ENCODE data around the gene ELMO1. TPM values are rescaled to one million over a fixed set of nuclear protein-coding genes. Genes with fewer than 3 reads are reported as not detected.

The ELMO1 gene
- total RNA-seq, 1 experiment from 2014 or later, result 7.8 TPM

DNA sequence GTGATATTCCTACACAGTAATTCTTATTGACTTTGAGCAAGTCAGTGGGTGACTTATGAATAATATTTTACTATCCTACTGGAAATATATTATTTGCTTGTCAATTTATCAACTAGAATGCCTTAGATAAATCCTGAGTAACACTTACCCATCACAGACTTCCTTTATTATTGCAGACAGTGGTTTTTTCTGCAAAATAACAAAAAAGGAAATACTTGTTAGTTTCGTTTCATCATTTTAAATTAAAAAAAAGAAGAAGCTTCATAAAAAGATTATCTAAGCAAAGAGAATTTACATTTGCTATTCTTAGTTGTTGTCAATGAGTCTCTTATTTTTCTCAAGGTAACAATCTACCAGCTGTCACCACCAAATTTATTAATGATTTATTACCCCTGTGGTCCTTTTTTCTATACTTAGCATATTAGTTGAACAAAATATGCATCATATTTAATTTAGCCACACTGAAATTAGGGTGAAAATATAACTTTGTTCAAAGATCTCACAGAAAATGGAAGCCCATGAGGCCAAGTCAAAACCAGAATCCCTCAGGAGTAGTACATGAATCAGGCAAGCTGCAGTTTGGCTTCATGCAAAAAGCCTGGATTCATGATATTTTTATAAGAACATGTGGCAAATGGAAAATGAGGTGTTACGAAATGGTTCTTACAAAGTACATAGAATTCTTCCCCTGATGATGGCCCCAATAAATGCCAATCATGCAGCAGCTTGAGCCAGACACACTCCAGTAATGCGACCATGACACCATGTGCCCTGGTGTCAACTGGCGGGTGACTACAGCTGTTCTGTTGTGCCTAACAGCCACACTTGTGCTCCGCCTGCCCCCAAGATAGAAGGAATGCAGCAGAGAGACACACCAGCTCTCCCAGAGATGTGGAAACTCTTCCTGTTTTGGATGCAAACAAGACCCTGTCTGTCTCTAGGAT, 132.6 kb downstream of the ELMO1 start:
- no peak overlapping the region for H4K8ac ChIP-seq (replicated peaks; ENCODE audit: insufficient read length, low read depth, low read length)
- Mint-ChIP-seq H3K36me3 (ENCODE audit: insufficient read depth in 1 of 3, low read depth in 3 of 3) (no peaks in the 10 kb centered on the region), H3K27ac (no peak overlapping the region; a peak in 1 of 7 replicates), H3K9me3 (no peaks in the 10 kb centered on the region), H3K27me3 (ENCODE audit: low read depth) (no peaks in the 10 kb centered on the region), H3K4me3 (no peak overlapping the region), H3K4me1 (peaks cover 5 to 7% of the 10 kb centered on the region in 2 experiments)
- H4K20me1 ChIP-seq (ENCODE audit: control insufficient read depth, insufficient read depth, insufficient read length), result no peaks in the 10 kb centered on the region
- H3K4ac ChIP-seq (ENCODE audit: low read depth, low read length), result no peak overlapping the region
- no peaks in the 10 kb centered on the region for H3K79me1 ChIP-seq (ENCODE audit: insufficient read depth, low read depth, low read length, poor library complexity, severe bottlenecking)
- no peak overlapping the region for H3K27ac ChIP-seq (ENCODE audit: insufficient read length, low read depth, low read length)
- H2BK20ac ChIP-seq (ENCODE audit: low read depth, low read length, poor library complexity, severe bottlenecking), result no peak overlapping the region
- no peak overlapping the region for H2BK15ac ChIP-seq (ENCODE audit: low read depth, low read length)
- H4K91ac ChIP-seq (ENCODE audit: insufficient read length, low read depth, low read length), result no peak overlapping the region
- H3K9ac ChIP-seq (ENCODE audit: extremely low read depth, insufficient read length, low read length), result no peak overlapping the region
- H3K4me2 ChIP-seq (ENCODE audit: insufficient read depth, insufficient read length, low read length), result no peak overlapping the region
- no peaks in the 10 kb centered on the region for H3K27me3 ChIP-seq (ENCODE audit: insufficient read depth, low read length)
- H2BK120ac ChIP-seq (ENCODE audit: low read depth, low read length, poor library complexity, severe bottlenecking), result no peak overlapping the region
- no peak for DNase-seq
- no peaks in the 10 kb centered on the region for H3K79me2 ChIP-seq (ENCODE audit: insufficient read depth, low read length)
- H2BK5ac ChIP-seq (ENCODE audit: insufficient read length, low read length), result no peak overlapping the region
- H3K56ac ChIP-seq (ENCODE audit: insufficient read length, low read depth, low read length), result no peak overlapping the region
- no peak overlapping the region for H3T11ph ChIP-seq (ENCODE audit: low read length)
- H2AFZ ChIP-seq (ENCODE audit: low read length), result no peak overlapping the region
- no peak overlapping the region for H2BK12ac ChIP-seq (ENCODE audit: insufficient read length, low read depth, low read length)
- no CpG with 5 or more reads among the region's 5 CpGs for WGBS (ENCODE audit: extremely low coverage, insufficient read length, low lambda C conversion rate)
- no peak overlapping the region for H3K18ac ChIP-seq (ENCODE audit: insufficient read length, low read depth, low read length)
- H3K23me2 ChIP-seq (ENCODE audit: insufficient read length, low read depth, low read length, poor library complexity, severe bottlenecking), result no peaks in the 10 kb centered on the region
- TF ChIP-seq, protein P1, sequence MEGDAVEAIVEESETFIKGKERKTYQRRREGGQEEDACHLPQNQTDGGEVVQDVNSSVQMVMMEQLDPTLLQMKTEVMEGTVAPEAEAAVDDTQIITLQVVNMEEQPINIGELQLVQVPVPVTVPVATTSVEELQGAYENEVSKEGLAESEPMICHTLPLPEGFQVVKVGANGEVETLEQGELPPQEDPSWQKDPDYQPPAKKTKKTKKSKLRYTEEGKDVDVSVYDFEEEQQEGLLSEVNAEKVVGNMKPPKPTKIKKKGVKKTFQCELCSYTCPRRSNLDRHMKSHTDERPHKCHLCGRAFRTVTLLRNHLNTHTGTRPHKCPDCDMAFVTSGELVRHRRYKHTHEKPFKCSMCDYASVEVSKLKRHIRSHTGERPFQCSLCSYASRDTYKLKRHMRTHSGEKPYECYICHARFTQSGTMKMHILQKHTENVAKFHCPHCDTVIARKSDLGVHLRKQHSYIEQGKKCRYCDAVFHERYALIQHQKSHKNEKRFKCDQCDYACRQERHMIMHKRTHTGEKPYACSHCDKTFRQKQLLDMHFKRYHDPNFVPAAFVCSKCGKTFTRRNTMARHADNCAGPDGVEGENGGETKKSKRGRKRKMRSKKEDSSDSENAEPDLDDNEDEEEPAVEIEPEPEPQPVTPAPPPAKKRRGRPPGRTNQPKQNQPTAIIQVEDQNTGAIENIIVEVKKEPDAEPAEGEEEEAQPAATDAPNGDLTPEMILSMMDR (conservative IDR thresholded peaks at IDR 0.05), result no peak
- H2AK5ac ChIP-seq (ENCODE audit: insufficient read length, low read length), result no peak overlapping the region
- no peaks in the 10 kb centered on the region for H3K4me1 ChIP-seq (ENCODE audit: insufficient read depth, low read length)
- no peak overlapping the region for H4K5ac ChIP-seq (ENCODE audit: insufficient read length, low read depth, low read length)
- no peak overlapping the region for H3K23ac ChIP-seq (ENCODE audit: insufficient read length, low read depth, low read length)
- H3K14ac ChIP-seq (ENCODE audit: insufficient read depth, low read length), result no peak overlapping the region
- H3K9me3 ChIP-seq (ENCODE audit: control insufficient read depth, low read depth, low read length), result no peaks in the 10 kb centered on the region
